Measurements from ENCODE around the gene PRKAR2A.
A peak's percentile ranks its signal among the peaks of the same experiment; 100 is the strongest.
"Not testable (repeated sequence)": the region's sequence is repeated elsewhere in the genome, so short reads cannot be mapped to it uniquely, and the experiment has no call there.

Gene PRKAR2A

DNA sequence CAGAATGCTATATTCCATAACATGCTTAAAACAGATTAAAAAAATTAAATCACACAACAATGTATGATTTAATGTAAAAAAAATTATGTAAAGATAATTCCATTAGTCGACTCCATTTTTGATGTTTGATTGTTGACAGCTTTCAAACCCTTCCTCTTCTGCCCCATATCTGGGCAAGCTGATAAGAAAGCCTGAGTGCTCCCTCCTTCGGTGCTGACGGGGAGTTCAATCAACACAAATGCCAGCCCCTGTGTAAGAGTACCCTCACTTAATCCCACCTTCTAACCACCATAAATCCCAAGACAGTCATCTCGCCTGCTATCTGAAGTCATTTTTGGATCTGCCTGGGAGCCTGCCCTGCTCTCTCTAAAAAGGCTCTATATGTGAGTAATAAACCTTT is 70.8 kb downstream of the PRKAR2A start:
- DNase-seq, result no peak

DNA sequence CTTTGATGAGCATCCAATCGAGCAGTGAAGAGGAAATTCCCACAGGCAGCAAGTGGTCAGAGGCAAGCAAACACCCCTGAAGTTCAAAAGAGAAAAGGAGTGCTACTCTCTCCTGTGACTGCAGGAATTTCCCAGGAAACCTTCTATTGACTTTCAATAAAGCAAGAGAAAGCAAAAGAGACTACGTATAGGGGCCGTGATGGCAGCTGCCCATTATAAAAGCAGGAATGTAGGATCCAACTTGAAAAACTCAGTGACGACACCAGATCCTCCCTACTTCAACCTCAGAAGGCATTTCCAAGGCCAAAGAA is 77.5 kb downstream of the PRKAR2A start:
- no peak for DNase-seq

GRCh38 chr3:48765376-48765775 is 82.3 kb downstream of the PRKAR2A start:
- DNase-seq, result peak; percentile 3 to 53

DNA sequence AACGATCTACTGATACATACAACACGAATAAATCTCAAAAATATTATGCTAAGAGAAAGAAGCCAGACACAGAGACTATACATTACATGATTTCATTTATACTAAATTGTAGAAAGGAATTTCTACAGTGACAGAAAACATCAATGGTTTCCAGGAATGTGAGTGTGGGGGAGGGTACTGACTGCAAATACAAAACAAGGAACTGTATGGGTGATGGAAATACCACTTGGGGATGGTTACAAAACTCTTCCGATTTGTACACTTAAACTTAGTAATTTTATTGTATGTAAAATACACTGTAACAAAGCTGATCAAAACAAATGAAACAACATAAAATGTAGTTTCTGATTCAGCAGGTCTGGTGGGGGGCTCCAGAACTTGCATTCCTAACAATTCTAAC is 84.9 kb downstream of the PRKAR2A start:
- no peak for DNase-seq

- DNase-seq, result not testable (repeated sequence)
These were observed 87.6 kb downstream of the PRKAR2A start for GRCh38 chr3:48759991-48760540.

- DNase-seq, result not testable (repeated sequence)
These were observed 88.1 kb downstream of the PRKAR2A start for GRCh38 chr3:48759531-48759930.

DNA sequence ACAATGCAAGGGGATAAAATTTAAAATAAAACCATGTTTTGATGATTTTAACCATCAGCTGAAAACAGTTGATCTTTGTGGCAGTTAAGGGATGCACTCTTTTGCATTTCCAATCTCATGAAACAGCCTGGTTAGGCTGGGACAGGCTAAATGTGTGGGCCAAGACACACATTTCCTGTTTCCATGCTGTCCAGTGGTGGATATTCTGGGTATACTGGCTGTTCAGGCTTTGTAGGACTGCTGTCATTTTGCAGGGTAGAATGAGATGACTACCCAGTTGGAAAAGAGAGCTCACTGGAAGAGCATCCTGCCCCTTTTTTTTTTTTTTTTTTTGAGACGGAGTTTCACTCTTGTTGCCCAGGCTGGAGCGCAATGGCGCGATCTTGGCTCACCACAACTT is 88.6 kb downstream of the PRKAR2A start:
- no peak for DNase-seq

- no peak for DNase-seq
These were observed 91.0 kb downstream of the PRKAR2A start for GRCh38 chr3:48756640-48757039.

GRCh38 chr3:48750856-48751255 is 96.8 kb downstream of the PRKAR2A start:
- DNase-seq, result no peak

- no peak for DNase-seq
These were observed 98.9 kb downstream of the PRKAR2A start for GRCh38 chr3:48748754-48749153.

GRCh38 chr3:48747706-48748105 is 100.0 kb downstream of the PRKAR2A start:
- DNase-seq, result no peak

DNA sequence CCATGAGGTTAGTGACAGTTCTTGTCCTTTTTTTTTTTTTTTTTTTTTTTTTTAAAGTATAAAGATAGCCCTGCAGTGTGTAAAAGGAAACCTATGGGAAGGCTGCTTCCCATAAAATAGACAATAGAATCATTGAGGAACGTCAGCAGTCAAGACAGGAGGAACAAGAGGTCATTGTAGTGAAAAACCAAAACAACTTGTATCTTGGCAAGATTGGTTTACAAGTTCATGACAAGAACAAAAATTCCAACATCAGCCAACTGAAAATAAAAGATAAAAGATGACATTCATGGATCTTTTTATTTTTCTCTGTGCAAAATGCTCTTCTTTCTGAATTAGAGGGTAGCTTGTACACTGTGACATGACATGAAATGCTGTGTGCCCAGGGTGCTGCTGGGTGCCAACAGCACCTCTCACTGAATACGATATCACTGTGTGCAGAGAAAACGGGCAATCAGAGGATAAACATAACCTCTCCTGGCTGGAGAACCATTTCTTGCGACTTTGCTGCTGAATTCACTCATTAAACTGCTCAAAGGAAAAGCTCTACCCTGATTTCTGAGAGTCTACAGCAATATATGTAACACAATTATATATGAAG is 100.6 kb downstream of the PRKAR2A start:
- no peak for DNase-seq

- DNase-seq, result no peak
These were observed 103.9 kb downstream of the PRKAR2A start for GRCh38 chr3:48743773-48744172.

GRCh38 chr3:48741226-48741625 is 106.4 kb downstream of the PRKAR2A start:
- not testable (repeated sequence) for DNase-seq

DNA sequence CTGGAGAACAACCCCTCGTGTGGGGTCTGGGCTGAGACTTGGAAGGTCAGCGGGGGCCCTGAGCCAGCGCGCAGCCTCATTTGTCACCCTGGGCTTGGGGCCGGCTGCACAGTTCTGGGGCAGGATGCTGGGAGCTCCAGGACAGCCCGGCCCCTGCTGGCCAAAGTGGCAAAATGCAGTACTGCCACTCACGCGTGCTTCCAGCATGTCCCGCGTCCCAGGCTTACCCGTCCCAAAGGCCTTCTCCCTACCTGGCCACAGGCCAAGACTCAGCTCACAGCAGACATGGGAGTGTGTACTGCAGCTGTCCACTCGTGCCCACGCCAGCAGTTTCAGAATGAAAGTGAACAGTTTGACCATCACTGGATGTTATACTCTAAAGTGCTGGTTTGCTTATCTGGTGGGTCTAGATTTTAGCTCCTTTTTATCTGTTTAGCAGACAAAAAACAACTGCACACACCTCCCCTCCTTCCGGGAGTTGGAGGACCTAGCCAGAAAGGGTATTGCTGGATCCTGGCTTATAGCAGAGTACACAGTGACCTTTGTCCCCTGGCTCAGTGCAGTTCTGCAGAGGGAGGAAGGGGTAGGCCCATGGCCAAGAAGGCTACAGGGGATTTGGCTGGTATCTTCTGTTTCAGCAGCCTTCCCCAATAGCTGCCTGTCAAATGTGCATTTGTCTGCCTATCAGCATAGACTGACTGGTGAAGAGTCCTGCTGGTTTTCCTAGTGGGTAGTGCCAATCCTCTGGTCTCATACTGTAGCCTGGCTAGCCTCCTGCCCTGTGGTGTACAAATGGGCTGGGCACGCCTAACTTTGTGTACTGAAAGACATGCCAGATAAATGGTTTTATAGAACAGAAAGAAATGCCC is 107.5 kb downstream of the PRKAR2A start:
- DNase-seq, result peak in 1 of 2 experiments; percentile 30

GRCh38 chr3:48739617-48739954 is 108.1 kb downstream of the PRKAR2A start:
- no peak for DNase-seq

GRCh38 chr3:48738926-48739616 is 108.6 kb downstream of the PRKAR2A start:
- no peak for DNase-seq

- DNase-seq, result no peak
These were observed 109.5 kb downstream of the PRKAR2A start for GRCh38 chr3:48738144-48738536.

DNA sequence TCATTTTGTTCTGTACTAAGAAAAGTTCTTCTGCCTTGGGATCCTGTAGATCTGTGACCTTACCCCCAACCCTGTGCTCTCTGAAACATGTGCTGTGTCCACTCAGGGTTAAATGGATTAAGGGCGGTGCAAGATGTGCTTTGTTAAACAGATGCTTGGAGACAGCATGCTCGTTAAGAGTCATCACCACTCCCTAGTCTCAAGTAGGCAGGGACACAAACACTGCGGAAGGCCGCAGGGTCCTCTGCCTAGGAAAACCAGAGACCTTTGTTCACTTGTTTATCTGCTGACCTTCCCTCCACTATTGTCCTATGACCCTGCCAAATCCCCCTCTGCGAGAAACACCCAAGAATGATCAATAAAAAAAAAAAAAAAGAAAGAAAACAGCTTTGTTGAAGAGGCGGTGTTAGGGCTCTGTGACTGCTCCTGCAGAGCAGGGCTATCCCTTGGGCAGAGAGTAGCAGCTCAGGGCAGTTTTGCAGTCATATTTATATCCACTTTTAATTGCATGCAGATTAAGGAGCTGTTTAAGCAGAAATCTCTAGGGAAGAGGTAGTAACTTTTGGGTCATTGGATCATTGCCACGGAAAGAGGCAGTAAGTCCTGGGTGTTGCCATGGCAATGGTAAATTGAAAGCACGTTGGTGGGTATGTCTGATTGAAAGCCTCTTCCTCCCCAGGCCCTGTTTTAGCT is 112.5 kb downstream of the PRKAR2A start:
- peak; percentile 66 to 80 for DNase-seq

DNA sequence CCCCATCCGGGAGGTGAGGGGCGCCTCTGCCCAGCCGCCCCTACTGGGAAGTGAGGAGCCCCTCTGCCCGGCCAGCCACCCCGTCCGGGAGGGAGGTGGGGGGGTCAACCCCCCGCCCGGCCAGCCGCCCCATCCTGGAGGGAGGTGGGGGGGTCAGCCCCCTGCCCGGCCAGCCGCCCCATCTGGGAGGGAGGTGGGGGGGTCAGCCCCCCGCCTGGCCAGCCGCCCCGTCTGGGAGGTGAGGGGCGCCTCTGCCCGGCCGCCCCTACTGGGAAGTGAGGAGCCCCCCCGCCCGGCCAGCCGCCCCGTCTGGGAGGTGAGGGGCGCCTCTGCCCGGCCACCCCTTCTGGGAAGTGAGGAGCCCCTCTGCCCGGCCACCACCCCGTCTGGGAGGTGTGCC is 113.1 kb downstream of the PRKAR2A start:
- not testable (repeated sequence) for DNase-seq

DNA sequence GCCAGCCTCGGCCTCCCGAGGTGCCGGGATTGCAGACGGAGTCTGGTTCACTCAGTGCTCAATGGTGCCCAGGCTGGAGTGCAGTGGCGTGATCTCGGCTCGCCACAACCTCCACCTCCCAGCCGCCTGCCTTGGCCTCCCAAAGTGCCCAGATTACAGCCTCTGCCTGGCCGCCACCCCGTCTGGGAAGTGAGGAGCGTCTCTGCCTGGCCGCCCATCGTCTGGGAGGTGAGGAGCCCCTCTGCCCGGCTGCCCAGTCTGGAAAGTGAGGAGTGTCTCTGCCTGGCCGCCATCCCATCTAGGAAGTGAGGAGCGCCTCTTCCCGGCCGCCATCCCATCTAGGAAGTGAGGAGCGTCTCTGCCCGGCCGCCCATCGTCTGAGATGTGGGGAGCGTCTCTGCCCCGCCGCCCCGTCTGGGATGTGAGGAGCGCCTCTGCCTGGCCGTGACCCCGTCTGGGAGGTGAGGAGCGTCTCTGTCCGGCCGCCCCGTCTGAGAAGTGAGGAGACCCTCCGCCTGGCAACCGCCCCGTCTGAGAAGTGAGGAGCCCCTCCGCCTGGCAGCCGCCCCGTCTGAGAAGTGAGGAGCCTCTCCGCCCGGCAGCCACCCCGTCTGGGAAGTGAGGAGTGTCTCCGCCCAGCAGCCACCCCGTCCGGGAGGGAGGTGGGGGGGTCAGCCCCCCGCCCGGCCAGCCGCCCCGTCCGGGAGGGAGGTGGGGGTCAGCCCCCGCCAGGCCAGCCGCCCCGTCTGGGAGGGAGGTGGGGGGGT is 113.7 kb downstream of the PRKAR2A start:
- DNase-seq, result not testable (repeated sequence)

- no peak for DNase-seq
These were observed 120.2 kb downstream of the PRKAR2A start for GRCh38 chr3:48727511-48727910.

Measured in NCI-H524 (cell line).